Measurements from ENCODE around the gene IRF3. TPM values are rescaled to one million over a fixed set of nuclear protein-coding genes. Genes with fewer than 3 reads are reported as not detected.

IRF3 gene
- total and polyA plus RNA-seq, 2 of the 4 experiments (the other 2 are of a cell fraction), result 39.6 to 65.2 TPM

GRCh38 chr19:49658139-49658517, 7.5 kb downstream of the IRF3 start:
- WGBS, 2 experiments (ENCODE audit: extremely low coverage in 2 of 2, insufficient read length in 1 of 2), result no CpG with 5 or more reads among the region's 15 CpGs
- ChIA-PET POLR2A (ENCODE audit: unreplicated experiment) (interaction anchor here (1.0 kb wide), 1 partner anchor 18 kb away, joined by 4 read pairs; no protein-coding TSS in a partner anchor), CTCF (no interaction called here)
- H3K27me3 ChIP-seq (ENCODE audit: control insufficient read depth, insufficient read depth, low read length), result no peaks in the 10 kb centered on the region
- no peak overlapping the region for H3K18ac ChIP-seq (ENCODE audit: low read depth, low read length)
- no peaks in the 10 kb centered on the region for H3K9me3 ChIP-seq (ENCODE audit: control insufficient read depth, insufficient read depth, low read length)
- H3K79me1 ChIP-seq (ENCODE audit: low read depth in 1 of 2, low read length in 2 of 2), result peaks cover 12 to 48% of the 10 kb centered on the region in 2 experiments; a peak in 2 of 4 replicates
- no peak overlapping the region for H3K9ac ChIP-seq (ENCODE audit: low read depth, low read length)
- in situ Hi-C loops (cut with MboI; ENCODE audit: low sequenced_read_pairs), result no loop called here
- DNase-seq (no peak), ATAC-seq (ENCODE audit: low read depth) (no peak)
- H3K4me1 ChIP-seq (ENCODE audit: control insufficient read depth, insufficient read depth, low read length), result no peaks in the 10 kb centered on the region
- no peak overlapping the region for H4K8ac ChIP-seq (ENCODE audit: low read depth in 2 of 2, low read length in 2 of 2)
- no TSS peak for BruUV-seq (replicated peaks)
- H4K91ac ChIP-seq (ENCODE audit: insufficient read depth, low read depth, low read length), result no peak overlapping the region
- no peak overlapping the region for H3K56ac ChIP-seq (ENCODE audit: extremely low read depth, insufficient read depth, low read length)
- H3K4me3 ChIP-seq (ENCODE audit: insufficient read depth, low read depth, low read length), result no peak overlapping the region
- H3K4me2 ChIP-seq (ENCODE audit: low read depth, low read length), result no peak overlapping the region
- 0 out of 2 replicates have a peak, but pooled peaks cover under 1% of the 10 kb centered on the region for H3K9me1 ChIP-seq (ENCODE audit: insufficient read depth, low read length)
- intact Hi-C loops (cut with micrococcal nuclease), result no loop called here
- H3K27ac ChIP-seq (ENCODE audit: insufficient read depth, low read length), result no peak overlapping the region
- H4K20me1 ChIP-seq (ENCODE audit: insufficient read depth, low read length), result peaks cover 30% of the 10 kb centered on the region
- no peak overlapping the region for H2AK9ac ChIP-seq (replicated peaks; ENCODE audit: low read depth, low read length, poor library complexity)
- TF ChIP-seq CEBPB (IDR thresholded peaks at IDR 0.05; ENCODE audit: low read depth, low read length) (no peak), RFX5 (IDR thresholded peaks at IDR 0.05; ENCODE audit: low read depth, low read length) (no peak), POLR2A (IDR thresholded peaks at IDR 0.05; ENCODE audit: low read depth, low read length) (no peak), RAD21 (IDR thresholded peaks at IDR 0.05; ENCODE audit: low read length) (no peak), MAFK (IDR thresholded peaks at IDR 0.05; ENCODE audit: low read depth, low read length) (no peak), CTCF (conservative IDR thresholded peaks at IDR 0.05; ENCODE audit: low read depth, low read length) (no peak), MAZ (IDR thresholded peaks at IDR 0.05; ENCODE audit: borderline replicate concordance, low read depth, low read length) (no peak), CHD1 (IDR thresholded peaks at IDR 0.05; ENCODE audit: low read depth, low read length) (no peak), ELK1 (IDR thresholded peaks at IDR 0.05; ENCODE audit: borderline replicate concordance, low read depth, low read length) (no peak), RCOR1 (IDR thresholded peaks at IDR 0.05; ENCODE audit: insufficient replicate concordance, low read length) (no peak), NFE2L2 (IDR thresholded peaks at IDR 0.05; ENCODE audit: low read depth, low read length) (no peak), USF2 (IDR thresholded peaks at IDR 0.05; ENCODE audit: low read depth, low read length) (no peak), SMC3 (IDR thresholded peaks at IDR 0.05; ENCODE audit: low read depth, low read length) (no peak), BHLHE40 (IDR thresholded peaks at IDR 0.05; ENCODE audit: low read depth, low read length) (no peak), FOS (IDR thresholded peaks at IDR 0.05; ENCODE audit: low read depth, low read length) (no peak), MXI1 (IDR thresholded peaks at IDR 0.05; ENCODE audit: borderline replicate concordance, low read depth, low read length) (no peak)
- H2AK5ac ChIP-seq (ENCODE audit: low read depth, low read length), result no peak overlapping the region
- H4K5ac ChIP-seq (ENCODE audit: low read depth, low read length), result no peak overlapping the region
- no peak overlapping the region for H2AFZ ChIP-seq (replicated peaks; ENCODE audit: low read length, poor library complexity)
- no peak overlapping the region for H2BK120ac ChIP-seq (ENCODE audit: low read depth, low read length)
- no peak overlapping the region for H2BK20ac ChIP-seq (ENCODE audit: low read depth, low read length)
- no peak overlapping the region for H2BK15ac ChIP-seq (ENCODE audit: low read depth, low read length)
- H3K36me3 ChIP-seq (ENCODE audit: control insufficient read depth, insufficient read depth, low read length), result peaks cover 83% of the 10 kb centered on the region
- no peak overlapping the region for H3K14ac ChIP-seq (replicated peaks; ENCODE audit: low read depth, low read length)
- H3K4ac ChIP-seq (ENCODE audit: low read depth, low read length), result no peak overlapping the region
- dilution Hi-C loops (cut with HindIII; ENCODE audit: low sequenced_read_pairs, unreplicated experiment), result no loop called here
- H3K23ac ChIP-seq (ENCODE audit: low read depth, low read length), result no peak overlapping the region
- H2BK5ac ChIP-seq (ENCODE audit: low read depth, low read length, poor library complexity, severe bottlenecking), result no peak overlapping the region

Data from IMR-90 (cell line).